ENCODE data around the gene SLC29A4. TPM values are rescaled to one million over a fixed set of nuclear protein-coding genes. Genes with fewer than 3 reads are reported as not detected.
"Not testable (repeated sequence)": the region's sequence is repeated elsewhere in the genome, so short reads cannot be mapped to it uniquely, and the experiment has no call there.

The SLC29A4 gene
- total RNA-seq, 4 donors from 2014 or later = 1.7 to 5.4 (median 3.6) TPM

GRCh38 chr7:5300366-5300765 is 17.6 kb downstream of the SLC29A4 start:
- H3K4me1 ChIP-seq = no peaks in the 10 kb centered on the region
- intact Hi-C loops (cut with DNase I; ENCODE audit: low total_unique reads) = no loop called here
- DNase-seq (no peak), ATAC-seq (no peak)
- TF ChIP-seq POLR2A (IDR thresholded peaks at IDR 0.05) = no peak
- no peak for TF ChIP-seq CTCF (IDR thresholded peaks at IDR 0.05 in 4 of 5, conservative IDR thresholded peaks at IDR 0.05 in 1 of 5)
- in situ Hi-C loops (cut with MboI; ENCODE audit: low sequenced_read_pairs in 4 of 4) = no loop called here
- H3K36me3 ChIP-seq = no peaks in the 10 kb centered on the region
- no peak overlapping the region for H3K27ac ChIP-seq
- H3K9me3 ChIP-seq = no peaks in the 10 kb centered on the region
- peaks cover 0 to 7% (median 0%) of the 10 kb centered on the region in 3 donors for H3K27me3 ChIP-seq
- H3K4me3 ChIP-seq = no peak overlapping the region

- Histone ChIP-seq H3K27me3 (no peaks in the 10 kb centered on the region), H3K27ac (no peak overlapping the region), H3K4me3 (no peak overlapping the region), H3K36me3 (peaks cover 0 to 4% of the 10 kb centered on the region in 2 donors), H3K9me3 (no peaks in the 10 kb centered on the region), H3K4me1 (no peaks in the 10 kb centered on the region)
- in situ Hi-C loops (cut with MboI; ENCODE audit: low sequenced_read_pairs in 4 of 4) = no loop called here
- intact Hi-C loops (cut with DNase I; ENCODE audit: low total_unique reads) = no loop called here
- DNase-seq (no peak), ATAC-seq (no peak)
- no peak for TF ChIP-seq CTCF (IDR thresholded peaks at IDR 0.05 in 4 of 5, conservative IDR thresholded peaks at IDR 0.05 in 1 of 5)
- TF ChIP-seq POLR2A (IDR thresholded peaks at IDR 0.05) = no peak
Measured at GRCh38 chr7:5302577-5302976, 19.8 kb downstream of the SLC29A4 start.

- H3K4me1 ChIP-seq = no peaks in the 10 kb centered on the region
- ATAC-seq = no peak
- TF ChIP-seq CTCF (IDR thresholded peaks at IDR 0.05 in 4 of 5, conservative IDR thresholded peaks at IDR 0.05 in 1 of 5) (no peak), POLR2A (IDR thresholded peaks at IDR 0.05) (no peak)
- intact Hi-C loops (cut with DNase I; ENCODE audit: low total_unique reads) = no loop called here
- H3K4me3 ChIP-seq = no peak overlapping the region
- no peaks in the 10 kb centered on the region for H3K9me3 ChIP-seq
- H3K27ac ChIP-seq = no peak overlapping the region
- in situ Hi-C loops (cut with MboI; ENCODE audit: low sequenced_read_pairs in 4 of 4) = no loop called here
- H3K36me3 ChIP-seq = peaks cover 0 to 9% of the 10 kb centered on the region in 2 donors
- DNase-seq = no peak
- no peaks in the 10 kb centered on the region for H3K27me3 ChIP-seq
Measured at GRCh38 chr7:5303061-5303460, 20.3 kb downstream of the SLC29A4 start.

GRCh38 chr7:5303591-5304505 is 21.1 kb downstream of the SLC29A4 start:
- no peak overlapping the region for H3K27ac ChIP-seq
- no peak for DNase-seq
- H3K36me3 ChIP-seq = peaks cover 0 to 17% of the 10 kb centered on the region in 2 donors
- intact Hi-C loops (cut with DNase I; ENCODE audit: low total_unique reads) = no loop called here
- no peaks in the 10 kb centered on the region for H3K9me3 ChIP-seq
- TF ChIP-seq CTCF (IDR thresholded peaks at IDR 0.05 in 4 of 5, conservative IDR thresholded peaks at IDR 0.05 in 1 of 5) (no peak), POLR2A (IDR thresholded peaks at IDR 0.05) (no peak)
- no peaks in the 10 kb centered on the region for H3K4me1 ChIP-seq
- no peak overlapping the region for H3K4me3 ChIP-seq
- in situ Hi-C loops (cut with MboI; ENCODE audit: low sequenced_read_pairs in 4 of 4) = no loop called here
- no peaks in the 10 kb centered on the region for H3K27me3 ChIP-seq
- ATAC-seq = no peak

GRCh38 chr7:5305050-5305449 is 22.3 kb downstream of the SLC29A4 start:
- ATAC-seq; H3K27ac ChIP-seq; DNase-seq; H3K4me3 ChIP-seq; H3K27me3 ChIP-seq; H3K4me1 ChIP-seq; intact Hi-C loops (cut with DNase I; ENCODE audit: low total_unique reads); in situ Hi-C loops (cut with MboI; ENCODE audit: low sequenced_read_pairs in 4 of 4); H3K9me3 ChIP-seq: not testable (repeated sequence)
- H3K36me3 ChIP-seq = peaks cover 0 to 23% of the 10 kb centered on the region in 2 donors

GRCh38 chr7:5307221-5308142 is 24.7 kb downstream of the SLC29A4 start:
- H3K9me3 ChIP-seq; ATAC-seq; in situ Hi-C loops (cut with MboI; ENCODE audit: low sequenced_read_pairs in 4 of 4); H3K27me3 ChIP-seq; H3K4me3 ChIP-seq; DNase-seq; intact Hi-C loops (cut with DNase I; ENCODE audit: low total_unique reads); H3K27ac ChIP-seq; H3K4me1 ChIP-seq: not testable (repeated sequence)
- peaks cover 0 to 44% of the 10 kb centered on the region in 2 donors for H3K36me3 ChIP-seq

Measured in gastrocnemius medialis (tissue), 4 donors.